ENCODE data around the gene ZGLP1.

Gene ZGLP1

GRCh38 chr19:10335352-10335985 lies 25.9 kb upstream of the ZGLP1 start:
- Histone ChIP-seq H3F3A (ENCODE audit: low read depth) (0 out of 2 replicates have a peak, but pooled peaks cover 7% of the 10 kb centered on the region), H3K9me3 (ENCODE audit: insufficient read depth, low read depth, low read length) (no peaks in the 10 kb centered on the region), H2AFZ (ENCODE audit: low read length) (no peak overlapping the region), H3K79me2 (ENCODE audit: insufficient read depth, low read length) (peaks cover 64% of the 10 kb centered on the region), H3K36me3 (ENCODE audit: insufficient read depth, low read length) (peaks cover 3% of the 10 kb centered on the region), H3K9me2 (replicated peaks; ENCODE audit: low read depth, low read length) (no peaks in the 10 kb centered on the region), H4K20me1 (ENCODE audit: insufficient read depth, low read length, poor library complexity, severe bottlenecking) (peaks cover 27% of the 10 kb centered on the region), H3K27me3 (ENCODE audit: insufficient read depth, low read length, poor library complexity, severe bottlenecking) (no peaks in the 10 kb centered on the region), H3K4me2 (ENCODE audit: low read depth, low read length, poor library complexity, severe bottlenecking) (no peak overlapping the region), H3K9ac (ENCODE audit: low read depth, low read length, poor library complexity, severe bottlenecking) (no peak overlapping the region), H3K4me1 (ENCODE audit: insufficient read depth, low read length, poor library complexity, severe bottlenecking) (peaks cover 35% of the 10 kb centered on the region), H3K4me3 (ENCODE audit: low read length, poor library complexity, severe bottlenecking) (no peak overlapping the region)
- TF ChIP-seq CTCF (conservative IDR thresholded peaks at IDR 0.05; ENCODE audit: low read length), result no peak
- no peak for TF ChIP-seq EZH2phosphoT487 (IDR thresholded peaks at IDR 0.05; ENCODE audit: borderline replicate concordance)

DNA sequence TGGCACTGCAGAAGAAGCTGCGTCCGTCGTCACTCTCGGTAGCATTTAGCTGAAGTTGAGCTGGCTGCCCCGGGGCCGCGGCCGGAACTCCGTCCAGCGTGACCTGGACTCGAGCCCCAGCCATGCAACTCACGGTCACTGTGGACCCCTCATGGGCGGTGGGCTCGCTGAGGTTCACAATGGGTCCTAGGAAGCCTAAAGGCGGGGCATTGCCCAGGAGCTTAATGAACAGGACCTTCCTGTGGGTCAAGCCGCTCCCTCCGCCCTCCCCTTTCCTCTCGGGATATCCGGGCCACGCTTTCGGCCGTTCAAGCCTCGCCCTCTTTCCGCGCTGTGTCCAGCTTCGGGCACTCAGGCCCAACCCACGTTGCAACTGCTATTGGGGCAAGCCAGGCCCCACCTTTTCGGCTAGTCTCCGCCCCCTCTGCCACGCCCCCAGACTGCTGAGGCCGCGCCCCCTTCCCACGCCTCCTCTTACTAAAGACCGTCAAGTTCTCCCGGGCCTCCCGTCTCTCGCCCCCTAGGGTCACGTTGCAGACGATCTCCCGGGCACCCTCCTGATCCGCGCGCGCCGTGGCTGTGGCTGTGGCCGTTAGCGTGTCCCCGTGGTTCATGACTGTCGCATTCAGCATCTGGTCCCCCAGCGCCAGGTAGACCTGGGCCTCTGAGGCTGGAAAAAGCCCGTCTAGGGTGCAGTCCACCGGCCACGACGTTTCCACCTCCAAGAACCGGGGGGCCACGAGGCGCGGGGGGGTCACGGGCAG lies 25.2 kb upstream of the ZGLP1 start:
- H3K36me3 ChIP-seq (ENCODE audit: insufficient read depth, low read length), result peaks cover 10% of the 10 kb centered on the region
- peak overlapping the region; percentile 89 for H3K4me2 ChIP-seq (ENCODE audit: low read depth, low read length, poor library complexity, severe bottlenecking)
- no peaks in the 10 kb centered on the region for H3K27me3 ChIP-seq (ENCODE audit: insufficient read depth, low read length, poor library complexity, severe bottlenecking)
- TF ChIP-seq EZH2phosphoT487 (IDR thresholded peaks at IDR 0.05; ENCODE audit: borderline replicate concordance), result no peak
- TF ChIP-seq CTCF (conservative IDR thresholded peaks at IDR 0.05; ENCODE audit: low read length), result no peak
- H3K79me2 ChIP-seq (ENCODE audit: insufficient read depth, low read length), result peaks cover 71% of the 10 kb centered on the region
- H2AFZ ChIP-seq (ENCODE audit: low read length), result no peak overlapping the region
- peak overlapping the region; percentile 87 for H3K4me3 ChIP-seq (ENCODE audit: low read length, poor library complexity, severe bottlenecking)
- peaks cover 34% of the 10 kb centered on the region for H4K20me1 ChIP-seq (ENCODE audit: insufficient read depth, low read length, poor library complexity, severe bottlenecking)
- no peaks in the 10 kb centered on the region for H3K9me2 ChIP-seq (replicated peaks; ENCODE audit: low read depth, low read length)
- 0 out of 2 replicates have a peak, but pooled peaks cover 7% of the 10 kb centered on the region for H3F3A ChIP-seq (ENCODE audit: low read depth)
- H3K9me3 ChIP-seq (ENCODE audit: insufficient read depth, low read depth, low read length), result no peaks in the 10 kb centered on the region
- no peak overlapping the region for H3K9ac ChIP-seq (ENCODE audit: low read depth, low read length, poor library complexity, severe bottlenecking)
- peaks cover 35% of the 10 kb centered on the region for H3K4me1 ChIP-seq (ENCODE audit: insufficient read depth, low read length, poor library complexity, severe bottlenecking)

DNA sequence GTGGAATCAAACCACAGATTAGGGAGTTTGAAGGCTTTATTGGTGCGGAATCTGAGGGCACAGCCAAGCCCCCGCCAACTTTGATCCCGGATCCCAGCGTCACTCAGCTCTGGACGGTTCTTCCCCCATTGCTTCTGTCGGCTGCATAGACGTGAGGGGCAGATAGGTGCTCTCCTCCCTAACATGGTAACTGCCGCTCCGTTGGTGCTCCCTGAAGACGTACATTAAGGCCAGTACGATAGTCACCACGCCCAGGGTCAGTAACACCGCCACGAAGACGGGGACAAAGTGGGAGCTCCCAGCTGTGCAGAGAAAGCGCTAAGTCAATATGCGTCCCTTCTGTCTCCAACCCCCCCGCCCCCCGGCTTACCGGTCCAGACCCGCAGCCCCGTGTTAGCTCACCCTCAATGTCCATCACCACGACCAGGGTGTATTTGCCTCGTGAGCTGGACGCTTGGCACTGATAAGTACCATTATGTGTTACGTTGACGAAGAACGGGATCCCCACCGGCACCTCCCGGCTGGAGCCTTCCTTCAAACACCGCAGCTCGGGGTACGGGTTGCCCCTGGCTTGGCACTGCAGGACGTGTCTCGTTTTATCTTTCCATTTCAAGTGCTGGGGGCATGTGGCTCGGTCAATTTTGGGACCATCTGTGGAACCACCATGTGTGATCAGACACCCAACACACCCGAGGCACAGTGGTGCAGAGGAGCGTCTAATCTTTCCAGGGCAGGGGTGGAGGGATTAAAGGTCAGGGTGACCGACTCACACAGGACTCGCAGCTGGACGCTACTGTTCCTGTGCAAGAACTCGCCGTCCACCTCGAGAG lies 24.4 kb upstream of the ZGLP1 start:
- Histone ChIP-seq H3K9me3 (ENCODE audit: insufficient read depth, low read depth, low read length) (no peaks in the 10 kb centered on the region), H4K20me1 (ENCODE audit: insufficient read depth, low read length, poor library complexity, severe bottlenecking) (peaks cover 42% of the 10 kb centered on the region), H2AFZ (ENCODE audit: low read length) (no peak overlapping the region), H3K4me2 (ENCODE audit: low read depth, low read length, poor library complexity, severe bottlenecking) (peak overlapping the region; percentile 89), H3K9ac (ENCODE audit: low read depth, low read length, poor library complexity, severe bottlenecking) (peak overlapping the region; percentile 81), H3K9me2 (replicated peaks; ENCODE audit: low read depth, low read length) (no peaks in the 10 kb centered on the region), H3F3A (ENCODE audit: low read depth) (0 out of 2 replicates have a peak, but pooled peaks cover 7% of the 10 kb centered on the region), H3K79me2 (ENCODE audit: insufficient read depth, low read length) (peaks cover 74% of the 10 kb centered on the region), H3K27me3 (ENCODE audit: insufficient read depth, low read length, poor library complexity, severe bottlenecking) (no peaks in the 10 kb centered on the region), H3K4me1 (ENCODE audit: insufficient read depth, low read length, poor library complexity, severe bottlenecking) (peaks cover 30% of the 10 kb centered on the region), H3K36me3 (ENCODE audit: insufficient read depth, low read length) (peaks cover 18% of the 10 kb centered on the region), H3K4me3 (ENCODE audit: low read length, poor library complexity, severe bottlenecking) (peak overlapping the region; percentile 87)
- no peak for TF ChIP-seq CTCF (conservative IDR thresholded peaks at IDR 0.05; ENCODE audit: low read length)
- no peak for TF ChIP-seq EZH2phosphoT487 (IDR thresholded peaks at IDR 0.05; ENCODE audit: borderline replicate concordance)

Data from Loucy (cell line).